GM12892 (cell line): ENCODE results near the gene PCDHA13.

Experiments
- POLR2A ChIP-seq: IDR thresholded peaks from 2 replicates; pipeline ENCODE4 v1.6.1; 2011; ENCODE audit warnings: low read depth, low read length, control low read depth
- POLR2AphosphoS5 ChIP-seq: IDR thresholded peaks from 2 replicates; pipeline ENCODE4 v1.6.1; 2011; ENCODE audit warnings: low read depth, low read length, control low read depth
- TAF1 ChIP-seq: IDR thresholded peaks from 2 replicates; pipeline ENCODE4 v1.6.1; 2011; ENCODE audit warnings: low read depth, mild to moderate bottlenecking, control low read depth, low read length, borderline replicate concordance

- TF ChIP-seq POLR2A: no peak
- TF ChIP-seq POLR2AphosphoS5: no peak
- no peak for TF ChIP-seq TAF1
Measured at GRCh38 chr5:140916325-140916724, 34.4 kb downstream of the PCDHA13 start.
